Osteocyte (in vitro differentiated cells): ENCODE data around the gene WDR72. TPM values are rescaled to one million over a fixed set of nuclear protein-coding genes. Genes with fewer than 3 reads are reported as not detected.

Source experiments
- DNase-seq: peaks from one replicate; pipeline ENCODE4 v3.0.0; 2021; ENCODE audit warnings: mixed read lengths; ENCODE audit not compliant: unreplicated experiment; ENCODE audit errors: extremely low spot score
- H3K27ac Mint-ChIP-seq: one replicate; pipeline ENCODE4 v1.8.0; 2021; ENCODE audit warnings: mild to moderate bottlenecking, mixed read lengths; ENCODE audit not compliant: unreplicated experiment
- H3K27me3 Mint-ChIP-seq: one replicate; pipeline ENCODE4 v1.8.0; 2021; ENCODE audit warnings: mixed read lengths; ENCODE audit not compliant: unreplicated experiment
- H3K36me3 Mint-ChIP-seq: one replicate; pipeline ENCODE4 v1.8.0; 2021; ENCODE audit warnings: mixed read lengths; ENCODE audit not compliant: unreplicated experiment
- H3K4me1 Mint-ChIP-seq: one replicate; pipeline ENCODE4 v1.8.0; 2021; ENCODE audit warnings: mixed read lengths; ENCODE audit not compliant: unreplicated experiment
- H3K4me3 Mint-ChIP-seq: one replicate; pipeline ENCODE4 v1.8.0; 2021; ENCODE audit warnings: mild to moderate bottlenecking, moderate library complexity, mixed read lengths; ENCODE audit not compliant: unreplicated experiment
- H3K9me3 Mint-ChIP-seq: one replicate; pipeline ENCODE4 v1.8.0; 2021; ENCODE audit warnings: mixed read lengths; ENCODE audit not compliant: unreplicated experiment
- CTCF ChIP-seq: fragments of 200-600 bp; sonication (generic); IDR thresholded peaks from 2 replicates; pipeline ENCODE4 v1.5.0; 2021; ENCODE audit warnings: antibody characterized with exemption, mild to moderate bottlenecking, moderate library complexity
- total RNA-seq: library from RNA; stranded (reverse); gene quantifications from 2 replicates; pipeline ENCODE4 v1.2.1, GENCODE V29; 2021

The WDR72 gene
- total RNA-seq, 1 donor from 2014 or later: 0.38 TPM

GRCh38 chr15:53472210-53472609, 287.3 kb downstream of the WDR72 start:
- Mint-ChIP-seq H3K4me3 (no peak overlapping the region), H3K27ac (no peak overlapping the region), H3K27me3 (no peaks in the 10 kb centered on the region), H3K9me3 (no peaks in the 10 kb centered on the region), H3K36me3 (no peaks in the 10 kb centered on the region), H3K4me1 (no peaks in the 10 kb centered on the region)
- TF ChIP-seq CTCF: no peak
- no peak for DNase-seq

GRCh38 chr15:53470743-53471142, 288.7 kb downstream of the WDR72 start:
- Mint-ChIP-seq H3K9me3 (no peaks in the 10 kb centered on the region), H3K27ac (no peak overlapping the region), H3K4me1 (no peaks in the 10 kb centered on the region), H3K4me3 (no peak overlapping the region), H3K36me3 (no peaks in the 10 kb centered on the region), H3K27me3 (no peaks in the 10 kb centered on the region)
- no peak for TF ChIP-seq CTCF
- DNase-seq: no peak

- no peak for DNase-seq
- H3K4me3 Mint-ChIP-seq: no peak overlapping the region
- no peak overlapping the region for H3K27ac Mint-ChIP-seq
- no peaks in the 10 kb centered on the region for H3K4me1 Mint-ChIP-seq
- no peaks in the 10 kb centered on the region for H3K9me3 Mint-ChIP-seq
- no peaks in the 10 kb centered on the region for H3K27me3 Mint-ChIP-seq
- H3K36me3 Mint-ChIP-seq: no peaks in the 10 kb centered on the region
- TF ChIP-seq CTCF: no peak
Measured at GRCh38 chr15:53469422-53469821, 290.0 kb downstream of the WDR72 start.

Other genes starting within 250 kb of the WDR72 start
- 0.13 TPM in 1 of 2 replicates, not detected in the other for gene UNC13C, start 218.8 kb upstream of the WDR72 start, total RNA-seq